Ascending aorta (tissue), 2 donors: ENCODE measurements around the gene ADAM21. TPM values are rescaled to one million over a fixed set of nuclear protein-coding genes. Genes with fewer than 3 reads are reported as not detected.
"Not testable (repeated sequence)": the region's sequence is repeated elsewhere in the genome, so short reads cannot be mapped to it uniquely, and the experiment has no call there.

Experiments
- DNase-seq, 2 donors: peaks; one replicate each; pipeline ENCODE4 v3.0.0-alpha.2; 2019; ENCODE audit warnings: low spot score in 2 of 2
- H3K27ac ChIP-seq, 2 donors: fragments of 200-600 bp; sonication (generic); one replicate each; pipeline ENCODE4 v1.5.1; 2016 to 2017; ENCODE audit warnings: mild to moderate bottlenecking in 1 of 2
- H3K27me3 ChIP-seq: fragments of 200-600 bp; sonication (generic); one replicate; pipeline ENCODE4 v1.5.1; 2017
- H3K36me3 ChIP-seq, 2 donors: fragments of 200-600 bp; sonication (generic); one replicate each; pipeline ENCODE4 v1.5.1; 2016
- H3K4me1 ChIP-seq, 2 donors: fragments of 200-600 bp; sonication (generic); one replicate each; pipeline ENCODE4 v1.5.1; 2016 to 2017; ENCODE audit warnings: mild to moderate bottlenecking in 1 of 2
- H3K4me3 ChIP-seq, 2 donors: fragments of 200-600 bp; sonication (generic); one replicate each; pipeline ENCODE4 v1.5.1; 2016 to 2017; ENCODE audit warnings: mild to moderate bottlenecking in 1 of 2
- H3K9me3 ChIP-seq, 2 donors: fragments of 200-600 bp; sonication (generic); one replicate each; pipeline ENCODE4 v1.5.1; 2016
- intact Hi-C: fragments of 100-400 bp; cut with DNase I; formaldehyde crosslinking; loops from one replicate; pipeline ENCODE4 v1.15.1; 2023
- total RNA-seq: library from RNA; depleted of rRNA; stranded (reverse); fragments of >200 nt; gene quantifications from one replicate; pipeline ENCODE4 v1.1.0, GENCODE V29; 2016
- TF ChIP-seq, protein P1 (sequence below), 3 experiments: fragments of 200-600 bp in 2 of 3; fragments of 450-650 bp in 1 of 3; sonication (generic) in 2 of 3; IDR thresholded peaks; one replicate each; pipeline ENCODE4 v1.5.1; 2016 to 2019; ENCODE audit warnings: antibody characterized with exemption in 3 of 3, mild to moderate bottlenecking in 1 of 3, moderate library complexity in 1 of 3

Gene ADAM21
- total RNA-seq = 0.11 TPM

DNA sequence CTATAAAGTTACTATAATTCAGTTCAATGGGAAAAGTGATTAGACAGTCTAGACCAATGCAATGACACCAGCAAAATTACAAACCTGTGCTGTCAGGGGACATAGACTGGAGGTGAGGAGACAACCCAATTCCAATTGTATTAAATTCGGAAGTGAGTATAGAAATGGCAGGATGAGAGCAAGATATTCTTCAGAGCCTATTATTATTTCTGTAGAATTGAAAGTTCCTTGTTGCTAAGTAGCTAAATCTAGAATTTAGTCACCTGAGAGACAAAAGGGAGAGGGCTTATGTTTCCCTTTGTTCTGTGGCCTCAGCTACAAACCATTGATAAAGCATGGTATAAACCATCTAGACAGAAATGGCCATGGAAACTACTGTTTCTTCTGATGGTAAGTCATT is at the start of gene ADAM21:
ADAM21 (plus strand) TSS at position 301 of the 400 bp plus-strand sequence. CDS start 5,326 bp downstream, outside the sequence.
- H3K27me3 ChIP-seq = no peaks in the 10 kb centered on the region
- DNase-seq = no peak
- H3K36me3 ChIP-seq = peaks cover 0 to 4% of the 10 kb centered on the region in 2 donors
- no peak within 1 kb of the TSS for H3K4me3 ChIP-seq
- intact Hi-C loops = no loop called here
- no peak within 1 kb of the TSS for H3K27ac ChIP-seq
- TF ChIP-seq, protein P1, sequence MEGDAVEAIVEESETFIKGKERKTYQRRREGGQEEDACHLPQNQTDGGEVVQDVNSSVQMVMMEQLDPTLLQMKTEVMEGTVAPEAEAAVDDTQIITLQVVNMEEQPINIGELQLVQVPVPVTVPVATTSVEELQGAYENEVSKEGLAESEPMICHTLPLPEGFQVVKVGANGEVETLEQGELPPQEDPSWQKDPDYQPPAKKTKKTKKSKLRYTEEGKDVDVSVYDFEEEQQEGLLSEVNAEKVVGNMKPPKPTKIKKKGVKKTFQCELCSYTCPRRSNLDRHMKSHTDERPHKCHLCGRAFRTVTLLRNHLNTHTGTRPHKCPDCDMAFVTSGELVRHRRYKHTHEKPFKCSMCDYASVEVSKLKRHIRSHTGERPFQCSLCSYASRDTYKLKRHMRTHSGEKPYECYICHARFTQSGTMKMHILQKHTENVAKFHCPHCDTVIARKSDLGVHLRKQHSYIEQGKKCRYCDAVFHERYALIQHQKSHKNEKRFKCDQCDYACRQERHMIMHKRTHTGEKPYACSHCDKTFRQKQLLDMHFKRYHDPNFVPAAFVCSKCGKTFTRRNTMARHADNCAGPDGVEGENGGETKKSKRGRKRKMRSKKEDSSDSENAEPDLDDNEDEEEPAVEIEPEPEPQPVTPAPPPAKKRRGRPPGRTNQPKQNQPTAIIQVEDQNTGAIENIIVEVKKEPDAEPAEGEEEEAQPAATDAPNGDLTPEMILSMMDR (IDR thresholded peaks at IDR 0.05) = no peak
- no peaks in the 10 kb centered on the region for H3K4me1 ChIP-seq
- H3K9me3 ChIP-seq = no peaks in the 10 kb centered on the region

GRCh38 chr14:70403335-70403734 is 48.6 kb upstream of the ADAM21 start:
- intact Hi-C loops, DNase-seq, H3K36me3 ChIP-seq, H3K9me3 ChIP-seq, H3K27ac ChIP-seq, H3K27me3 ChIP-seq, H3K4me3 ChIP-seq, H3K4me1 ChIP-seq: not testable (repeated sequence)

GRCh38 chr14:70406216-70406615 is 45.8 kb upstream of the ADAM21 start:
- H3K36me3 ChIP-seq, intact Hi-C loops, H3K4me3 ChIP-seq, H3K9me3 ChIP-seq, H3K27ac ChIP-seq, H3K4me1 ChIP-seq, DNase-seq, H3K27me3 ChIP-seq: not testable (repeated sequence)

DNA sequence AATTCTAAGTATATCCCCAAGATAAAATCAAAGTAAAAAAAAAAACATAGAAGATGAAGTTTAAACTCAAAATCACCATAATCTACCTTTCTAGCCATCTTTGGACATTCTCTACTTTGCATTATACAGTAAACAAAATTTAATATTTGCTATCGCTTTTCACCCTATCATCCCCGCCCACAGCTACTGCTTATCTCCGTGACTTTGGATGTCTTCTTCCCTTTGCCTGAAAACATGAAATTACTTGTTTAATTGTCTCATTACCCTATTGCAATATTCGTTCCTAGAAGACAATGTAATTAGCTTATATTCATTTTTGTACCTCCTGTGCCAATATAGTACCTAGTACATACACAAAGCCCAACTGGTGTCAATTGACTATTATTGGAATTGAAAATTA is 44.4 kb upstream of the ADAM21 start:
- Histone ChIP-seq H3K4me3 (no peak overlapping the region), H3K9me3 (no peaks in the 10 kb centered on the region), H3K4me1 (no peaks in the 10 kb centered on the region), H3K36me3 (peaks cover 0 to 6% of the 10 kb centered on the region in 2 donors), H3K27ac (no peak overlapping the region), H3K27me3 (no peaks in the 10 kb centered on the region)
- no peak for DNase-seq
- intact Hi-C loops = no loop called here
- TF ChIP-seq, protein P1 (IDR thresholded peaks at IDR 0.05) = no peak

GRCh38 chr14:70415788-70416187 is 36.2 kb upstream of the ADAM21 start:
- no peaks in the 10 kb centered on the region for H3K36me3 ChIP-seq
- intact Hi-C loops = no loop called here
- TF ChIP-seq, protein P1 (IDR thresholded peaks at IDR 0.05) = no peak
- H3K4me3 ChIP-seq = peak overlapping the region; percentile 75 to 76
- H3K27ac ChIP-seq = no peak overlapping the region
- no peaks in the 10 kb centered on the region for H3K27me3 ChIP-seq
- H3K4me1 ChIP-seq = no peaks in the 10 kb centered on the region
- H3K9me3 ChIP-seq = no peaks in the 10 kb centered on the region
- no peak for DNase-seq

- Histone ChIP-seq H3K27me3 (no peaks in the 10 kb centered on the region), H3K4me1 (no peaks in the 10 kb centered on the region), H3K4me3 (peak overlapping the region; percentile 75 to 76), H3K27ac (peak overlapping the region in 1 of 2 donors; percentile 28), H3K9me3 (no peaks in the 10 kb centered on the region), H3K36me3 (no peaks in the 10 kb centered on the region)
- no peak for DNase-seq
- intact Hi-C loops = no loop called here
- TF ChIP-seq, protein P1 (IDR thresholded peaks at IDR 0.05) = no peak
Measured at GRCh38 chr14:70416338-70416724, 35.6 kb upstream of the ADAM21 start.

DNA sequence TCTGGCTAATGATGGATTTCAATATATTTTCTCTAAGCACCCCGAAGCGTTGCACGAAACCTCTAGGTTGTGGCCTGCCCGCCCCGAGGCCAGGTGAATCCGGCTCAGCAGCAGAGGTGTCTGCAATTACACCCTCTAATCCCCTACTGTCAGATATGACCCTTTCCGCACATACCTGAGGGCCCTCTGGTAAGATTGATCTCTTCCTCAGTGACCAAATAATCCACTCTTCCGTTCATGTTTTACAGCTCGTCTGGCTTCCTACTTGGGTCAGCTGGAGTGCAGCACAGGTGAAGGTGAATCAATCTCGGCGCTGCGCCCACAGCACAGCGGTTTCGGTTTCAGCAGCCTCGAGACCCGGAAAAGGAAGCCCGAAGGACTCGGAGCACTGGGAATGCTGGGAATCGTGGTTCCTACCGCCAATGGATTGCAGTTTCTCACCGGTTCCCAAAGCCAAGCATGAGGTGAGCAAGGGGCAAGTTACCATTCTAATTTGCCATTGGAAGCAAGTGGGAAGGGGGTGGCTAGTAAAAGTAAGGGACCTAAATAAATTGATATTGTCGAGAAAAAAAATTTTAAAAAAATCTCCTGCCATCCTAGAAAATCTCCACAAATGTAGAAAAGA is 35.1 kb upstream of the ADAM21 start, which contains the start of gene SYNJ2BP:
SYNJ2BP (minus strand) TSS at position 366 of the 625 bp plus-strand sequence; CDS start at position 239, 127 bp downstream.
- H3K27me3 ChIP-seq = no peaks in the 10 kb centered on the region
- TF ChIP-seq, protein P1 (IDR thresholded peaks at IDR 0.05) = no peak
- intact Hi-C loops = no loop called here
- H3K36me3 ChIP-seq = no peaks in the 10 kb centered on the region
- DNase-seq = peak; percentile 12 to 76
- no peaks in the 10 kb centered on the region for H3K4me1 ChIP-seq
- peak within 1 kb of the TSS; percentile 75 to 76 for H3K4me3 ChIP-seq
- no peaks in the 10 kb centered on the region for H3K9me3 ChIP-seq
- peak within 1 kb of the TSS in 1 of 2 donors; percentile 28 for H3K27ac ChIP-seq

DNA sequence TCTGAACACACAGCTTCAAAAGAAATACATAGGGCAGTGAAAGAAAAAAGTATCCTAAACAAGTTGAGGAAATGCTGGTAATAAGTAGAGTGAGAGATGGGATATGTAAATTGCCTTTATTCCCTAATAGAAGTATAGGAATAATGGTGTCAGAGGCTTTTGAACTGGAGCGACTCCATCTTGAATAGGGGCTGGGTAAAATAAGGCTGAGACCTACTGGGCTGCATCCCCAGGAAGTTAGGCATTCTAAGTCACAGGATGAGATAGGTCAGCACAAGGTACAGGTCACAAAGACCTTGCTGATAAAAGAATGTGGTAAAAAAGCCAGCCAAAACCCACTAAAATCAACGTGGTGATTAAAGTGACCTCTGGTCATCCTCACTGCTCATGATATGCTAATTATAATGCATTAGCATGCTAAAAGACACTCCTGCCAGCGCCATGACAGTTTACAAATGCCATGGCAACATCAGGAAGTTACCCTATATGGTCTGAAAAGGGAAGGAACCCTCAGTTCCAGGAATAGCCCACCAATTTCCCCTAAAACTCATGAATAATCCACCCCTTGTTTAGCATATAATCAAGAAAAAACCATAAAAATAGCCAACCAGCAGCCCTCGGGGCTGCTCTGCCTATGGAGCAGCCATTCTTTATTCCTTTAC is 32.6 kb upstream of the ADAM21 start:
- H3K9me3 ChIP-seq, H3K27ac ChIP-seq, H3K4me1 ChIP-seq, DNase-seq, H3K27me3 ChIP-seq, H3K4me3 ChIP-seq, H3K36me3 ChIP-seq, intact Hi-C loops: not testable (repeated sequence)
